Effector memory CD4-positive, alpha-beta T cell (primary cell): ENCODE data around the gene LRRC7.

Experiments
- DNase-seq, 3 donors: peaks; one replicate each; pipeline ENCODE4 v3.0.0-alpha.2; 2020
- H3K27ac ChIP-seq: 2 replicates; pipeline ENCODE4 v1.7.0; 2013; ENCODE audit warnings: mild to moderate bottlenecking, low read length, moderate library complexity; ENCODE audit not compliant: insufficient read depth, poor library complexity, severe bottlenecking
- H3K27me3 ChIP-seq: replicated peaks from 2 replicates; pipeline ENCODE4 v1.7.0; 2013; ENCODE audit warnings: mild to moderate bottlenecking, low read length; ENCODE audit not compliant: insufficient read depth, control insufficient read depth, poor library complexity, severe bottlenecking
- H3K36me3 ChIP-seq: 2 replicates; pipeline ENCODE4 v1.7.0; 2013; ENCODE audit warnings: mild to moderate bottlenecking, low read length, moderate library complexity; ENCODE audit not compliant: control insufficient read depth, insufficient read depth
- H3K4me1 ChIP-seq: 2 replicates; pipeline ENCODE4 v1.7.0; 2013; ENCODE audit warnings: low read length, mild to moderate bottlenecking; ENCODE audit not compliant: control insufficient read depth, insufficient read depth, poor library complexity, severe bottlenecking
- H3K4me3 ChIP-seq: 2 replicates; pipeline ENCODE4 v1.7.0; 2013; ENCODE audit warnings: low read length, low read depth, mild to moderate bottlenecking; ENCODE audit not compliant: insufficient read depth, poor library complexity, severe bottlenecking
- H3K9me3 ChIP-seq: 2 replicates; pipeline ENCODE4 v1.7.0; 2013; ENCODE audit warnings: mild to moderate bottlenecking, low read length, moderate library complexity; ENCODE audit not compliant: control insufficient read depth

LRRC7 gene

DNA sequence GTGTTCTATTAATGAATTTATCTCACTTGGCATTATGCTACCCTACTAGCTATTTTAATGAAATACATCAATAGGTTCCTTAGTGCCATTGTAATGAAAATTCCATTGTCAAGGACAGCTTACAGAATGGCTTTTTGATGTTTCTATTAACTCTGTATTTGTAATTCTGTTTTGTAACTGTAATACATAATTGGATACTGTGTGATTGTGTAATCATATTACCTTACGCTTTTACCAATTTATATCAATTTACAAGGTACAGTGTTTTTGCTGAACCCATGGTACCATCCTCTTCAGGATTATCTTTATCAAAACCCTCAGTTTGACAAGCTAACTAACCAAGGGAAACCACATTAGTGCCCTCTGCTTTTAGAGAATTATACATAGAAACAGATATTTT, 277.9 kb downstream of the LRRC7 start:
- Histone ChIP-seq H3K27me3 (no peaks in the 10 kb centered on the region), H3K9me3 (no peaks in the 10 kb centered on the region), H3K27ac (no peak overlapping the region), H3K36me3 (no peaks in the 10 kb centered on the region), H3K4me3 (no peak overlapping the region), H3K4me1 (no peaks in the 10 kb centered on the region)
- DNase-seq: no peak

DNA sequence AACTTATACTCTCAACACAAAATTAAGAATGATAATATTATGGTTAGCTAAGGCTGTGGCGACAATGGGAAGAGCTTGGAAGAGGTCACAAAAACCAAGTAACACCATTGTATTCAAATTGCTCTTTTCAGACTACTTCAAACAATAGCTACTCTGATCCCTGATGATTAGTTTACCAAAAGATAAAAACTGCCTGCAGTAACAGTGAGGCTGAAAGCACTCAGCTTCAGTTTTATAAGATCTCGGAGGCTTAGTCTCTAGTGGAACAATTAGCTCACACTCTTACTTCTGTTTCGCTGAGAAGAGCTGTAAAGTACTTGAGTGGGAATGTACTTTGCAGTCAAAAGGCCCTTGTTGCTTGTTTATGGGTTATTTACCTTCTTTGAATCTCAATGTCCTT, 278.5 kb downstream of the LRRC7 start:
- DNase-seq: no peak
- H3K27me3 ChIP-seq: no peaks in the 10 kb centered on the region
- H3K4me1 ChIP-seq: no peaks in the 10 kb centered on the region
- H3K36me3 ChIP-seq: no peaks in the 10 kb centered on the region
- H3K9me3 ChIP-seq: no peaks in the 10 kb centered on the region
- no peak overlapping the region for H3K27ac ChIP-seq
- H3K4me3 ChIP-seq: no peak overlapping the region

DNA sequence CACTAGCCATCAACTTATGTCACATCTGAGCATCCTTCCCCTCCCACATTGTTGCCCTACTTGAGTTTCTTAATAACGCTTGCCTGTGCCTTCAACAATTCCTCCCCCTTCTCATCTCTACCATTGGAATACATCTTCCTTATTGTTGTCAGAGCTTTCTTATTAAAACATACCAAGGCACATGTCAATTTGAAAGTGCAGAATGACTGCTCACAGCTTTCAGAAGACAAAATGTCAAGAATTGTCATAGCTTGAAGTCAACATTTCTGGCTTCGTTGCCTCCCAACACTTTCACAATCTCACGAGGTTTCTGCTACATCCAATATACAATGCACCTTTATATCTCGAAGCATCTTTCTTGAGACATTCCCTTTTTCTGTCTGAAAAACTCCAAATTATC, 279.9 kb downstream of the LRRC7 start:
- DNase-seq: no peak
- Histone ChIP-seq H3K9me3 (no peaks in the 10 kb centered on the region), H3K36me3 (no peaks in the 10 kb centered on the region), H3K27me3 (no peaks in the 10 kb centered on the region), H3K27ac (no peak overlapping the region), H3K4me3 (no peak overlapping the region), H3K4me1 (no peaks in the 10 kb centered on the region)

DNA sequence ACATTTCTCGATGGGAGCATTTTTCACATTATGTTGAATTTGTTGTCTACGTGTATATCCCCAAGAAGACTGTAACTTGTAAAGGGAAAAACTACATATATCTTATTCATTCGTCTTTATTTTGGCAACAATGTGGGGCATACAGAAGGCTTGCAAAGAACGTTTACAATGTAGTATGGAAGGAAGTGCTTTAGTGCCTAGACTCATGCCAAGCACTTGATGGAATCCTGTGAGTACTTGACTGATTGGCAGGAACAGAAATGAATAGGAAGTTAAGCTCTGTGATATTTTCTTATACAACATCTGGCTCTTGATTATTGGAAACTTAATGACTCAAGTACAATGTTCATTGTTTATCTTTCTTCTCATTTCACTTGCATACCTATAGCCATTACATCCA, 284.4 kb downstream of the LRRC7 start:
- H3K4me3 ChIP-seq: no peak overlapping the region
- H3K27me3 ChIP-seq: no peaks in the 10 kb centered on the region
- H3K36me3 ChIP-seq: no peaks in the 10 kb centered on the region
- no peak overlapping the region for H3K27ac ChIP-seq
- no peaks in the 10 kb centered on the region for H3K9me3 ChIP-seq
- DNase-seq: no peak
- H3K4me1 ChIP-seq: no peaks in the 10 kb centered on the region

DNA sequence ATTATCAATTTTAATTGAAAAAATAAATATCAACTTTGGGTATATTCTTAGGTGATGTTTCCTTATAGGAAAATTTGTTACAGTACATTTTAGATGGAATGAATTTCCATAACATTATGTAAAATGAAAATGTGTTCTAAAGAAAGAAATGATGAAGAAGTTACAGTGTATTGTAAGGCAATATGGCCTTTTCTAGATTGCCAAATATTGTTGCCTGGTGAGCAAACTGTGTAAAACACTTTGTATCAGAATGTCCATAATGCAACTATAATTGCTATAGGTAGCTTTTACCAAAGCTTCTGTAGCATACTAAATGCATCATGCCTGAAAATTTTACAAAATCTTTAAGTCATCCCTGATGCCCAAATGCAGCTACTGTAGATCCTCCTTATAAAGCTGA, 285.0 kb downstream of the LRRC7 start:
- no peak for DNase-seq
- no peaks in the 10 kb centered on the region for H3K9me3 ChIP-seq

DNA sequence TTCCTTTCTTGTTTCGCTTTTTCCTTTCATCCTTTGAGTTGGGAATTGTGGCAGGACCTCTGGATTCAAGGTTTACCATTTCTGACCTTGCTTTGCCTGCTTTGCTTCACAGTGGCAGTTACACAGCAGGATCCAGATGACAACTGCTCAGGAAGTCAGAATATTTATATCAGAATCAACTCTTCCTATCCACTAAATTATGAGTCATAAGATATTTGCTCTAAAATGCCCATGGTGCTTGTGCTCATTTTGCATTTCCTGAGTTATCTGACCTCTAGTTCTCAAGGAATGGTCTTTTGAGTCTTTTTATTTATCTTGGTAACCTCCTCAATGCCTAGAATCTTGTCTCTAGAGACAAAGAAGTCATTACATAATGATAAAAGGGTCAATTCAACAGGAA, 290.8 kb downstream of the LRRC7 start:
- Histone ChIP-seq H3K27me3 (no peaks in the 10 kb centered on the region), H3K36me3 (no peaks in the 10 kb centered on the region), H3K4me3 (no peak overlapping the region), H3K4me1 (no peaks in the 10 kb centered on the region), H3K27ac (no peak overlapping the region), H3K9me3 (no peaks in the 10 kb centered on the region)
- DNase-seq: no peak

More for the DNA sequence above, 285.0 kb downstream of the LRRC7 start:
- Histone ChIP-seq H3K27me3 (no peaks in the 10 kb centered on the region), H3K36me3 (no peaks in the 10 kb centered on the region), H3K4me1 (no peaks in the 10 kb centered on the region), H3K27ac (no peak overlapping the region), H3K4me3 (no peak overlapping the region)

DNA sequence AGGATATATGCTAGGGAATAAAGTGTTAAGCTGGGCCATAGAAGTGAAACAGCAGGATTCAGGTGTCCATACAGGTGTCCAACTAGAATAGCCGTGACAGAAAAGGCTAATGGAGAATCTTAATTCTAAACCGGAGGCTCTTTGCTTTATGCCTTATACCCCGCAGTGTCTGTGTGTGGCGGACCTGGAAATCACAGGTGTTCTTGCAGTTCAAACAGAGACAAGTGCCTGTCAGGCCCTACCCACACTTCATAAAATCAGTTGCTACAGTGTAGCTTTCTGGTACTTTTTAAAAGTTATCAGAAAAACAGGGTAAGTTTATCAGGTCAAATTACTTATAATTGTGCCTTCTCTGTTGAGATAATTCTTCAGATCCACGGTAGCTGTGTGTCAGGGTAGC, 293.9 kb downstream of the LRRC7 start:
- Histone ChIP-seq H3K9me3 (no peaks in the 10 kb centered on the region), H3K36me3 (no peaks in the 10 kb centered on the region), H3K4me1 (no peaks in the 10 kb centered on the region), H3K27me3 (no peaks in the 10 kb centered on the region), H3K4me3 (no peak overlapping the region), H3K27ac (no peak overlapping the region)
- no peak for DNase-seq

DNA sequence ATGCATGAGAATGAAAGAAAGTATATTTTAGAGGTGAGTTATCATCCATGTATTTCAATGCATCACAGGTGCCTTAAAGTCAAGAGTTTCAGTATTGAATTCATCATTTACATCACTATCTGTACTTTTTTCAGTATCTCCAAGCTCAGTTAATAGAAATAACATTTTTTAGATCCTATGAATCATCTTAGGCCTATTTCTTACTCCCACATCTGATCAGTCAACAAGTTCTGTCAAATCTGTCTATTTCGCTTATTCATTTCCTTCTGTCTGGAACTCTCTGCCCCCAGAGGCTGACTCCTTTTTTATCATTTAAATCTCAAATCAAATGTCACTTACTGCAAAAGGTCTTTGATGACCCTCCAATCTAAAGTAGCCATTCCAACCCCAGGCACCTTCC, 295.2 kb downstream of the LRRC7 start:
- no peak overlapping the region for H3K4me3 ChIP-seq
- no peaks in the 10 kb centered on the region for H3K36me3 ChIP-seq
- H3K27ac ChIP-seq: no peak overlapping the region
- H3K27me3 ChIP-seq: no peaks in the 10 kb centered on the region
- H3K9me3 ChIP-seq: no peaks in the 10 kb centered on the region
- no peak for DNase-seq
- H3K4me1 ChIP-seq: no peaks in the 10 kb centered on the region

DNA sequence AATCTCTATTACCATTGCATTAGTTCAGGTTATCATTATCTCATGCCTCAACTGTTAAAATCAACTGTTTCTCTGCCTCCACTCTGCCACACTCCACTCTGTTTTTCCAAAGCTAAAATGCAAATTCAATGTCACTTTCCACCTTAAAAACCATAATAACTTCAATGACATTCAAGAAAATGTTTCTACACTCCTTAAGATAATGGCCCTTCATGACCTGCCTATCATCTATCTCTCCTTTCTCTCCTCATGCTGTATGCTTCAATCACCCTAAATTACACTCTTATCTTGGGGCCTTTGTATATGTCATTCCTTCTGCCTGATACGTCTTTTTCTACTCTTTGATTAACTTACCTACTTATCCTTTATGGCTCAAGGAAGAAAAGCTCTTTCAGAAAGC, 296.0 kb downstream of the LRRC7 start:
- Histone ChIP-seq H3K4me3 (no peak overlapping the region), H3K27me3 (no peaks in the 10 kb centered on the region), H3K36me3 (no peaks in the 10 kb centered on the region), H3K4me1 (no peaks in the 10 kb centered on the region), H3K27ac (no peak overlapping the region), H3K9me3 (no peaks in the 10 kb centered on the region)
- DNase-seq: no peak

DNA sequence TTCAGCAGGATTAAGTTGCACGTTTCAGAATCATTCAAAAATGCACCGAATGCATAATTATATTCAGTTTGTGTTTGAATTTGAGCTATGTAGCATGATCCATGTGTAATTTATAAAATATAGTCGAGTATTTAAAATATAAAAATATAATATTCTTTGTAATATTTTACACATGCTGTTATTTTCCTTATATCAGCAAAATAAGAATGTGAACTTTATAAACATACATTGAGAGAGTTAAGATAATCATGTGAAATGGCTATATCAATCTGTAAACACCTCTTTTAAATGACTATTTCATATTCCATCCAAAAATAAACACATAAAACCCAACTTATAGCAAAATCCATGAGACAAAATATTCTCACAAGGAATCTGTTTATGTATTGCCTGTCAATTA, 303.7 kb downstream of the LRRC7 start:
- no peaks in the 10 kb centered on the region for H3K4me1 ChIP-seq
- H3K4me3 ChIP-seq: no peak overlapping the region
- H3K27ac ChIP-seq: no peak overlapping the region
- H3K36me3 ChIP-seq: no peaks in the 10 kb centered on the region
- H3K27me3 ChIP-seq: no peaks in the 10 kb centered on the region
- no peaks in the 10 kb centered on the region for H3K9me3 ChIP-seq
- no peak for DNase-seq

DNA sequence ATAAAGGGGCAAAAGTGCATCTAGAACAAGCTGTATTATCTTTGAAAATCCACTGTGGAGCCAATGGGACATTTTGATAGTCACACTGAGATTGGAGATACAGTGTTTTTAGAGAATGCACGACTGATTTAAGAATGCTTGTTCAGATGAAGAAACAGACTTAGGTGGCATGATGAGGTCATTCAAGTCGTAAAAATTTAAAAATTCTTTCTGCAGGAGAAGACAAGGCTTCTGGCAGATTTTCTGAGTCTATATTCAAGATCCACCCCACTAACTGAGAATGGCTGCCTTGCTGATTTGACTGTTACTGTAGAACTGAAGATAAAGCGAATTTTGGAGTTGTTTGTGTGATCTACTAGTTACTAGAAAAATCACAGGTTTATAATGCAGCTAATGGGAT, 310.6 kb downstream of the LRRC7 start:
- no peak overlapping the region for H3K27ac ChIP-seq
- H3K36me3 ChIP-seq: no peaks in the 10 kb centered on the region
- no peaks in the 10 kb centered on the region for H3K9me3 ChIP-seq
- no peak overlapping the region for H3K4me3 ChIP-seq
- H3K4me1 ChIP-seq: no peaks in the 10 kb centered on the region
- DNase-seq: no peak
- H3K27me3 ChIP-seq: no peaks in the 10 kb centered on the region
